Measurements from ENCODE around the gene IGLL1.
"Not testable (repeated sequence)": the region's sequence is repeated elsewhere in the genome, so short reads cannot be mapped to it uniquely, and the experiment has no call there.

IGLL1 gene

DNA sequence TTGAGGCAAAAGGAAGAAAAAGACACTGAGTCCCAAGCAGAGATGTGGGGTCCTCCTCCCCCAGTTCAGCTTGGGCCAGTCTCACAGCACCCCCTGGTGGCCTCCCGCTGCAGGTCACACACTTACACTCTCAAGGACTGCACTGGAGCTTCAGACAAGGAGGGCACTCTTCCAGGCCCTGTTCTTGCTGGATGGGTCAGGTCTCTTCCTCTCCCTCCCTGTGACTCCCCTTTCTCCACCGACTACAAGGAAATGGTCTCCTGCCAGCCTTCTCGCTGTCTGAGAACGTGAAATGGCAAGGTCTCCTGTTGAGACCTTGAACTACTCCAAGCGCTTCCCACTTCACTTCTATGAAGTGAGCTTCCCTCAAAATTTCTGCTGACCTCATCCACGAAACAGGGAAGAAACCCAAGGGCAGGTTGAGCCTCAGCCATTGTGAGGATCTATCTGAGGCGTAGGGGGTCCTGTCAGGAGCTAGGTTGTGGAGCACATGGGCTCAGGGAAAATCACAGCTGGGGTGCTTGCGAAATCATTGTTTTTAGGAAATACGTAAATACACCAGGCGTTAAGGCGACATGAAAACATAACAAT, 11.2 kb upstream of the IGLL1 start:
- DNase-seq: peak; percentile 35

DNA sequence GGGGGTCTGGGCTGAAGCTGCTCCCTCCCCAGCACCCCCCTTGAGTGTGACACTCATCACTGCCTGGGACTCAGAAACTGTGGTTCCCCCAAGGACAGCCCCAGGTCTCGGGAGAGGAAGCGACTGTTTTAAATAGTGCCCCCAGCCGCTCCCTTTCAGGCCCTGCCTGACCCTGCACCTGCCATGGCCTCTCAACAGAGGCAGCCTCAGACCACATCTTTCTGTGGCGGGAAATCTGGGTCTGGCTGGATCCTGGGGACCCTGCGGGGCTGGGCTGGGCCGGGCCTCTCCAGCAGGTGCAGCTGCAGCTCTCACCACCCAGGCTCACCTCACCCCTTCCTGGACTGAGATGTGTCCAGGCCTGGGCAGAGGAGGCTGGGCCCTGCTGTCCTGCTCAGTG, 3.7 kb upstream of the IGLL1 start:
- no peak for DNase-seq

DNA sequence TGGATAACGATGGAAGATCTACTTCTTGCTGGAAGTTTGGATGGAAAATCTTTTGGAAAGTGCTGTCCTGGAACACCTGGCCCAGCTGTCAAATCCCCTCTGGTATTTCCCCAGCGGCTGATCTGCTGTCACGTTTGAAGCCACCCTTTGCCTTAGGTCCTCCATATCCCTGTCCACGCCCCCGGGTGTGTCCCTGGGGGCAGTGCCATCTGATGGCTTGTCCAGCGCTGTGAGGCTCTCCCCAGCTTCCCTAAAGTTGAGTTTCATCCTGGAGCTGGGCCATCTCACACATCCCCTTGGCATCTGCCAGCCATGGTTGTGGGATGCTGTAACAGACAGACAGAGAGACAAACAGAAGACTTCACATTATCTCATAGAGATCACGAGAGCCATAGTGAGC, 3.1 kb upstream of the IGLL1 start:
- DNase-seq: no peak

DNA sequence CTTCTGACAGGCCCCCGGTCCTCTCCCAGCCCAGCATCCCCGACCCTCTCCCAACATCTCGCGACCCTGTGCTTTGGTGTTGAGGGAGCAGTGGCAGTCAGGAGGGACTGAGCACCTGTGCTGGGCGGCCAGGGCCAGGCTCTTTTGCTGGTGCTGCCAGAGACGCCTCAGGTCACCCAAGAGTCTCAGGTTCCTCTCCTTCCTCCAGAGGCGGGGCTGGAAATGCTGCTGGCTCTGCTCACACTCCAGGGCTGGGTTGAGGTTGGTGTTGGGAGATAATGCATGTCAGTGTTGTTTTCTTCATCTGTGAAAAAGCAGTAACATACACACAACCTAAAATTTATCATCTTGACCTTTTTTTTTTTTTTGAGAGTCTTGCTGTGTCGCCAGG, 1.2 kb upstream of the IGLL1 start:
- DNase-seq: no peak

DNA sequence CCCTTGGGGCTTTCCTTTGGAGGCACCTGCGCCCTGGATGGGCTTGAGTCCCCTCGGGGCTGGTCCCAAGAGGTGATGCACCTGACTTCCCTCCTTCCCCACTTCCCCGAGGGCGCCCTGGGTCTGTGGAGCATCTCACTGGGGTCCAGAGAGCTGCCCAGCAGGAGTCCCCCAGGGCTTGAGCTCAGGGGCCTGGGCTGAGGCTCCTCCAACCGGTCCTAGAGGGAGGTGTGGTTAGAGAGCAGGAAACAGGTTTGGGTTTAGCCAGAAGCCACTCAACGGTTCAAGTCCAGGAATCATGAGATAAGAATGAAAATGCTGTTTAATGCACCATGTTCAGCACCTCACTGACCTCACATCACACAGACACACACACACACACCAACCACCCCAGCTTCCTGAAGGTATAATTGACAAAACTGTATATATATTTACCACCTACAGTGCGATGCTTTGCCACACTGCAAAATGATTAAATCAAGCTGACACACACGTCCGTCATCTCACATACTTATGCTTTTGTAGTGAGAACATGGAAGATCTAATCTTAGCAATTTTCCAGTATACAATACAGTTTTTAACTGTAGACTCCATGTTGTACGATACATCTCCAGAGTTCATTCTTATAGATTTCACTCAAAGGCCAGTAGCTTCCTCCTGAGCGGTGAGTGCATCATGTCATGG, 628 bp upstream of the IGLL1 start:
- DNase-seq: no peak

DNA sequence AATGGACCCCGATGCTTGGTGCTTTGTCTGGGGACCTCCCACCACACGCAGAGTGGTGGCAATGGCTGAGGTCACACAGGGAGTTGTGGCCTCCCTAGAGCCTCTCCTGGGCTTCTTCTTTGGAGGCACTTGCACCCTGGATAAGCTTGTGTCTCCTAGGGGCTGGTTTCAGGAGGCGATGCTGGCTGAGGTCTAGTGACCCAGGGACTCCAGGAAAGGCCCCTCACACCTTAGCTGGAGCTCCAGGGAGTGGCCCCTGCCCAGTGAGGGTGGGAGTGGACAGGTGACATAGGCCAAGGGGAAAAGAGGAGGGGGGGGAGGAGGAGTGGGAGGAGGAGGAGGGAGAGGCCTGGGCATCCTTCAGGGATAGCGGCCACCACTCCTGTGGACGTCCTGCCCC, 810 bp downstream of the IGLL1 start:
- DNase-seq: no peak

DNA sequence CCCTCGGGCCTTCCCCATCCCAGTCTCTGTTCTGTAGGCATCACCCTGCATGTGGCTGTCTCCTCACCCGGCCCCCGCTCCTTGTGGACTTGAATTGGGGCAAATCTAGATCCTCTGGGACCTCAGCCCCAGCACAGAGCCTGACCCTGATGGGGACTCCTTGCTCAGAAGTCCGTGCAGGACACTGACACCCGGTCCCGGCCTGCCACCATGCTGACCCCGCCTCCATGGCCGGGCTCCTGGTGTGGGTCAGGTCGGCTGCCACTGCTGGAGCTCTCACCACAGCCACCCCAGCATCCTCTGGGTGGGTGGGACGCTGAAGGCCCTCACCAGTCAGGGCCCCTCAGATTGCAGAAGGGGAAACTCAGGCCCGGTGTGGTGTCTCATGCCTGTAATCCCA, 1.8 kb downstream of the IGLL1 start:
- DNase-seq: no peak

DNA sequence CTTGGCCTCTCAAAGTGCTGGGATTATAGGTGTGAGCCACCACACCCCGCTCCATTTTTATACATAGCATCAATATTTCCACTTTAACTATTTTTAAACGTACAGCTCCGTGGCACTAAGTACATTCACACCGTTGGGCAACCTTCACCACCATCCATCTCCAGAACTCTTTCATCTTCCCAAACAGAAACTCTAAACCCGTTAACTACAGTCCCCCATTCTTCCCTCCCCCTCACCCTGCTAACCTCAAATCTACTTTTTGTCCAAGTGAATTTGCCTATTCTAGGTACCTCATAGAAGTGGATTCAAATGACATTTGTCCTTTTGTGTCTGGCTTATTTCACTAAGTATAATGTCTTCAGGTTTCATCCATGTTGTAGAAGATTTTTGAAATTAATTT, 3.4 kb downstream of the IGLL1 start:
- no peak for DNase-seq

DNA sequence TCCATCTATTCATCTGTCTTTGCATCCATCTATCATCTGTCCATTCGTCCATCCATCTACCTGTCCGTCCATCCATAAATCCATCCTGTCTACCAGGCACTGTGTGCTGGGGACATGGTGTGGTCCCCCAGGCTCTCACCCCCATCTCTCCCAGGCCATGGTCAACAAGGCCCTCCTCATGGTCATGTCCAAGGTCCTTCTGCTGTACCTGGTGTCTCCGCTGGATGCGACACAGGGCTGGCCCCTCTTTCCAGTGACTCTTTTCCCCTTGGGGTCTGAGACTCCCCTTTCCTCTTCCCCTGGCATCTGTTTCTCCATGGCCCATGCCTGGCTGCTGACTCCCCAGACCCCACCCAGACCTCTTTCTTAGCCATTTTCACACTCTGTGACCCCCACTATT, 4.5 kb downstream of the IGLL1 start:
- no peak for DNase-seq

DNA sequence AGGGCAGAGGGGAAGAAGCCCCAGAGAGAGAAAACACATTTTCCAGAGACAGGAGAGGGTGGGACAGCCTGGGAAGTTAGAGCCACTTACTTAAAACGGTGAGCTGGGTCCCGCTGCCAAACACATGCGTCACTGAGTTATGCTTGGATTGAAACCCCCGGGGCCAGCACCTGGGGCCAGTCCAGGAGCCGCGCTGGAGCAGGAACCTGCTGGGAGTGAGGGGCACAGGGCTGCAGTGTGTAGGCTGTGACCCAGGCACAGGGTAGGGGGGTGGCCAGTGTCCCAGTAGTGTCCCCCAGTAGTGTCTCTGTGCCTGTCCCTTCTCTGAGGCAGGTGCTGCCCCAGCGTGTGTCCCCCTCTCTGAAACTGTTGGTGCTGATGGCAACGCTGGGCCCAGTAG, 5.2 kb downstream of the IGLL1 start:
- DNase-seq: no peak

DNA sequence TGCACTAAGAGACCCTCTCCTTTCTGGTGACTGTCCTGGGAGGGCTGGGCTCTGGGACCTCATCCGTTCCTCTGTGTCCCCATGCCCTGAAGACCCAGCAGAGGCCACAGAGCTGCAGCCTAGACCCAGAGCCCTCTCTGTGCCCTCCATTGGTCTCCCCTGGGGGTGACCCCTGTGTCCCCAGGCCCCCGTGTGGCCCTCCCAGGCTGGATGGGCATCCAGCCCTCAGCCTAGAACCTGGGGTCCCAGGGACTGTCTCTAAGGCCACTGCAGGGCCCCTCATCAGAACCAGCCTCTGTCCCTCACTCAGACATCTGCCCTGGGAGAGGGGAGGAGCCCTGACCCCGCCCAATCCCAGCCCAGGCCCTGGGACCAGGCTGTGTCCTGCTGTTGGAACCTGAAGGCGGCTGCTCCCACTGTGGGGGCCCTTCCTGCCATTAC, 5.7 kb downstream of the IGLL1 start:
- DNase-seq: no peak

DNA sequence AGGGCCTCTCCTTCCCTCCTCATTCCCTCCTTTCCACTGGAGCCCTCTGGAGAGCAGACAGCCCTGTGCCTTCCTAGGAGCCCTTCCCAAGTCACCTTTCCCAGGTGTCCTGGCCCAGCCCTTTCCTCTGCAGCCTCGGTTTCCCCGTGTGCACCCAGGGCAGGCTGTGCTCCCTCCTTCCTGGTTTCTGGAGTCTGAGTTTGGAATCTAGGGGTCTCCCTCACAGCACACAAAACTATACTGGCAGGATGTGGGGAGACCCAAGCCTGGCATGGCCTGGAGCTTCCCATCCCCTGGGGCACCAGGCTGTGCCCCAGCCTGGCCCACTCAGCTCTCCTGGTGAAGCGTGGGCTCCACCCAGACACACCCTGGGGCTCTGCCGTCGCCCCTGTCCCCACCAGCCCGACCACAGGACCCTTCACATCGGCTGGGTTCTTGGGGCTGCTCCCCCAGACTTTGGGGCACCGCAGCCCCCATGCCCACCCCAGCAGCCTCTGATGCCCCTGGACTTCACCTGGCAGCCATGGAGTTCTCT, 6.3 kb downstream of the IGLL1 start:
- DNase-seq: not testable (repeated sequence)

DNA sequence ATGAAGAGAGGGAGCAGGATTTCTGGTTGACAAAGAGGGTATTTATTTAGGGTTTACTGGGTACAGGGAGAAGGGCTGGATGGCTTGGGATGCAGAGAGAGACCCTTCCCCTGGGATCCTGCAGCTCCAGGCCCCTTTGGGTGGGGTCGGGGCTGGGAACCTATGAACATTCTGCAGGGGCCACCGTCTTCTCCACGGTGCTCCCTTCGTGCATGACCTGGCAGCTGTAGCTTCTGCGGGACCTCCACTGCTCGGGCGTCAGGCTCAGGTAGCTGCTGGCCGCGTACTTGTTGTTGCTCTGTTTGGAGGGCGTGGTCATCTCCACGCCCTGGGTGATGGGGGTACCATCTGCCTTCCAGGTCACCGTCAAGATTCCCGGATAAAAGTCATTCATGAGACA, 7.0 kb downstream of the IGLL1 start:
- not testable (repeated sequence) for DNase-seq

DNA sequence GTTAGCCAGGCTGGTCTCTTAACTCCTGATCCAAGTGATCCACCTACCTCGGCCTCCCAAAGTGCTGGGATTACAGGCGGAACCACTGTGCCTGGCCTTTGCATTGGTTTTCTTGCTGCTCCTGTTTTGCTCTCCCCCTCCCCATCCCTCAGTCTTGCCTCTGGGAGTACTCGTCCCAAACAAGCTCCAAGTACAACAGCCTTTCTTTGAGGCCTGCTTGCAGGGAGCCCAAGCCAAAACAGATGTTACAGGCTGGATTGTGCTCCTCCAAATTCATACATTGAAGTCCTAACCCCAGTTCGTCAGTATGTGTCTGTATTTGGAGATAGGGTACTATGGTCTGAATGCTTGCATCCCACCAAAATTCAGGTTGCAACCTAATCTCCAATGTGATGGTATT, 8.6 kb downstream of the IGLL1 start:
- no peak for DNase-seq

DNA sequence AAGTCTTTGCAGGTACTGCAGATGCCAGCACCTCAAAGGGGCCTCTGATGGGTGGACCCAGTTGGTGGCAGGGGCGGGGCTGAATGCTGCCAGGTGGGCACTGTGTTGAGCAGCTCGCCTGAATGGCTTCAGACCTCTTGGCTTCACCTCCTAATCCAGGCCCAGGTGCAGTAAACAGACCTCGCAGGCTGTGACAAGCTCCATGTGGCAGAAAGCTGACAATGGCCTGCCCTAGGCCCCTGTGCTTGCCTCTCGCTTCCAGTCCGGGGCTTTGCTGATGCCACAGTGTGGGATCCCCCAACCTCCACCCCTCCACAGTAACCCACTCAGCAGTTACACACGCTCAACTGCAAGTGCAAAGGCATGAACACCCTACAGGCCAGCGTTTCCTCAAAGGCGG, 9.4 kb downstream of the IGLL1 start:
- DNase-seq: no peak

DNA sequence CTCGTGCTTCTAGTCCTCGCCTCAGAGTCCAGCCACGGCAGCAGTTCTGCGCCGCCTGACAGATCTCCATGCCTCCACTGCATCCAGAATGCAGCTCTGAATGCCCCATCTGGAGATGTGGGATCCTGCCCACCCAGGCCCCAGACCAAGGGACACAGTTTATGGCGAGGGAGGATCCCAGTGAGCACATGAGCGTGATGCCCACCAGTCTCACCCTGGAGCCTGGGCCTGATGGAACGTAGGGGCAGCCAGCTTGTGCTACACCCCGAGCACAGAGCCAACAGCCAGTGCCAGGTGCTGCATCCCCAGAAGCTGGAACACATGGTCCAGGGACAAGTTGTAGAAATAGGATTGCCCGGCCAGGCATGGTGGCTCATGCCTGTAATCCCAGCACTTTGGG, 10.4 kb downstream of the IGLL1 start:
- DNase-seq: no peak

DNA sequence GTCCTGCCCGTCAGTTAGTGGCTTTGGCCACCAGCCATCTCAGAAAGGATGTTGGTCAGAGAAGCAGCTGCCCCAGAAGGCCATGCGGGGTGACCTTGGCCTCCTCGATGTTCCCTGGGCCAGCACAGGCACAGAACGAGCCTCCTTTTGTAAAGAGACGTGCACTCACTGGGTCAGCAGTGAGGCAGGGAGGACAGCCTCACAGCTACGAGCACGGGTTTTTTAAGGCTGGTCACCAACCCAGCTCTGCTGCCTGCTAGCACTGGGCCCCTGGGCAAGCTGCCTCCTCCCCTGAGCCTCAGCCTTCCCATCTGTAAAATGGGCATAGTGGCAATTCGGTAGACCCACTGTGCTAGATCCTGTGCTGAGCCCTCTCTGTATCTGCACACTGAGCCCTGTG, 10.8 kb downstream of the IGLL1 start:
- no peak for DNase-seq

DNA sequence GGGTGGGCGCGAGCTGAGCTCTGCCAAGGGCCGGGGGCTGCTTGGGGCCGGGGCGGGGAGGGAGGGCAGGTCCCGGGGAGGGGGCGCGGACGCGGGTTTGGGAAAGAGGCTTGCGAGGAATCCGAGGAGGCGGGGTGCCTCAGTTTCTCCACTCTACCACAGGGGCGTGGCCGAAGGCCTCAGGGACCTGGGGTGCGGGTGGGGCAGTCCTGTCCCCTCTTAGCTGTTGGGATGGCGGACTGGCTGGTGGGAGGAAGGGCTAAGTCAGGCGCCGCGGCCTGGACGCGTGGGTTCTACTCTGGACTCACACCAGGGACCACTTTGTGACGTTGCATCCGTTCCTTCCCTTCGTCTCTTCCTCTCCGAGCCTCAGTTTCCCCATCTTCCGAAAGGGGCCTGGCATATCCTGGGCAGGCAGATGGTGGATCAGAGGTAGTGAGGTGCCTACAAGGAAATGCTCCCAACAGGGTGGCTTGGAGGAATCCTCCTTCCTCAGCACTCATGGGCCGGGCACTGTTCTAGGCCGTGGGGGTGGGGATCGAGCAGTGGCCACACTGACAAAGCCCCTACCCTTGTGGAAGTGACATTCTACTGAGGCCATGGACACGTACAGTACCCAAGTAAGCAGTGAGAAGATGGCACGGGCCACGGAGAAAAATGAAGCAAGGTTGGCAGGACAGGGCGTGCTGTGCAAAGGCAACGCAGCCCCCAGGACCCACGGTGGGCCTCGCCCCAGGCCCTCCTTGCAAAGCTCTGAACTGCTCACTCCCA, 13.2 kb downstream of the IGLL1 start:
- no peak for DNase-seq

DNA sequence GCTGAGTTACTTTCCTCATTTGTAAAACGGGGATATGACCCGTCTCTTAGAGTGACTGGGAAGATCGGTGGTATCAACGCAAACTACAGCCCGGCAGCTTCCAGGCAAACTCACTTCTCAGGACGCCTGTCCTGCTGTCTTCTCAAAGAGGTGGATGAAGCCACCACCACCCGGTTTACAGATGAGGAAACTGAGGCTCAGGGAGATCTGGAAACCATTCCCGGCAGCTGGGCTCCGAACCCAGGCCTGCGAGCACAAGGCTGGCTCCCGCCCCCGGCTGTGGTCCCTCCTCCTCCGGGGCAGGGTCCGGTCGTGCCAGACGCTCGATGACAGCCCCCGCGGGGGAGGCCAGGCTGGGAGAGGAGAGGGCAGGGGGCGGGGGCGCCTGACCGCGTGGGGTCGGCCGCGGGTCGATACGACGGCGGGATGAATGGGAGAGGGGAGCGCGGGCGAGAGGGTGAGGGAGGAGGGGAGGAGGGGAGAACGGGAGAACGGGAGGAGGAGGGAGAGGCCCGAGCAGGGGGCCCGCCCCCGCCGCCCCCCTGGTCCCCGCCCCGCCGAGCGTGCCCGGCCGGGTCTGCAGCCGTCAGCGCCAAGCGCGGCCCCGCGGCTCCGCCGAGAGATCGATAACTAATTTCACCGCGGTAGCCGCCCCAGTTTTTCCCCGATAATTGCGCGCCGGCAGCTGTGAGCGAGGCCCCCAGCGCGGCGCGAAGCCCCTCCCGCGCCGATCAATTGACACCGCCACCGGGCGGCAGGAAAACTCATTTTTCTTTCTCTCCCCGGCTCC, 14.0 kb downstream of the IGLL1 start:
- no peak for DNase-seq

DNA sequence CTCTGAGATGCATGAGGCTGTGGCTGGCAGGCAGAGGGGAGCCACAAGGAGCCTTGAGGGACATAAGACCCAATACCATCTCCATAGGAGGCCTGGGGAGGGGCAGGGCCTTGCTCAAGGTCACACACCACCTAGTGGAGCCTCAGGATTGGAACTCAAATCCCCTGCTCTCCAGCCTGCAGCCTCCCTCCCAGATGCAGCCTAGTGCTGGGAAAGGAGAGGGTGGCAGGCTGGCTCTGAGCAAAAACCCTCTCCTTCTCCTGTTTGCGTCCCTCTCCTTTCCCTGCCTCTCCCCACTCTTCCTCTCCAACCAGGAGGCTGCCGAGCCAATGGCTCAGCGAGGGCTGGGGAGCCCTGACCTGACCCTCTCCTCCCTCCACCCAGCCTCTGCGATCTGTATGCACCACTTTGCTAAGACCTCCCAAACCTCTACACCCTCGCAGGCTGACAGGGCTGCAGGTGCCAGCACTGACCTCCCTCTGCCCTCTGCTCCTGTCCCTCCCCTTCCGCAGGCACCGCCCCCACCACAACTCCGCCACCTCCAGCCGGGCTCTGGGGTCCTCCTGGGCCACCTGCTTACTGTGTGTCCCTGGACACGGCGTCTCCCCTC, 14.7 kb downstream of the IGLL1 start:
- DNase-seq: no peak

DNA sequence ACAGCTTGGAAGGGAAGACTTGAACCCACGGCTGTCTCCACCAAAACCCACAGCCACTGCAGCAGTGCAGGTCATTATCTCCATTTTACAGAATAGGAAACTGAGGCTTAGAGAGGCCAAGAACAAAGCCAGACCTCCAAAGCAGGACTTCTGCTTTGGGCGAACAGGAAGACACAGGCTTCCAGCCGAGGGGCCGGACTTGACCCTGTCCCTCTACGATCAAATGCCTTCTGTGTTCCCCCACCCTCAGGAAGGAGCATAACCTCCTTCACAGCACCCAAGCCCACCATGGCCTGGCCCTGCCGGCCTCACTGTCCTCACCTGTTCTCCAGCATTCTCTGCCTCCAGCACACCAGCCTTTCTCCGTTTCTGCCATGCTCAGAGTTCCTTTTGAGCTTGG, 15.8 kb downstream of the IGLL1 start:
- DNase-seq: no peak

DNA sequence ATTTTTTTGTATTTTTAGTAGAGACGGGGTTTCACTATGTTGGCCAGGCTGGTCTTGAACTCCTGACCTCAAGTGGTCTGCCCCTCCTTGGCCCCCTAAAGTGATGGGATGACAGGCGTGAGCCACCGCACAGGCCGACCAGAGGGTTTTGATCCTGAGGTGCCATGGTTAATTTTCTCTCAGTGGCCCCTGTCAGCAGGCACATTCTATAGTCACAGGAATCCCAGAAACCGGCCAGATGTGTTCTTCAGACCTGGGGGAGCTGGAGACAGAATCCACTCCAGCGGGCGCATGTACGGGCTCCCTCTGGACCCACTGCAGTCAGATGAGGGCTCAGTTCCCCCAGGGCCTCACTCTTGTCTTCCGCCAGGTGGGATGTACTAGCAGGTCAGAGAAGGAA, 17.0 kb downstream of the IGLL1 start:
- no peak for DNase-seq

DNA sequence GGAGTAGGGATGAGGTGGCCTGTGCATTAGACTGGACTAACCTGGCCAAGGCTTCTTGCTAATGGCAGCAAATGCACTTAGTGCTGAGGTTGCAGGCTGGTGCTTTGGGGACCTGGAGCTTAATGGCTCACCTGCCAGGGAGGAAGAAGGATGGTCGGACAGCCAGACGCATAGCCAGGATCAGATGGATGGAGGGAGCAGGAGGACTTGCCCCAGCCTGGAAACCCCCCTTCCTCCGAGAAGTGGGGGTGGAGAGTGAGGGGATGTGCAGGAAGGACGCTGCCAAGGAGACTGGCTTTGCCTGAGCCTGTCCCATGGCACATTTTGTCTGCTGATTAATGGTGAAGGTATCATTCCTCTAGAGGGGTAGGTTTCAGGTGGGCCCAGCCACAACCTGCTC, 17.9 kb downstream of the IGLL1 start:
- no peak for DNase-seq
